Astrocyte of the spinal cord (primary cell): ENCODE results near the gene CD55.
A peak's percentile ranks its signal among the peaks of the same experiment; 100 is the strongest.

Experiments
- DNase-seq: peaks from one replicate; pipeline ENCODE4 v3.0.0; 2011; ENCODE audit warnings: low read depth, low spot score
- H3K4me3 ChIP-seq: 2 replicates; pipeline ENCODE4 v1.5.1; 2011; ENCODE audit warnings: low read depth, mild to moderate bottlenecking, low read length, moderate library complexity
- in situ Hi-C: cut with HindIII; loops from 2 replicates; pipeline ENCODE4 v1.10.0; 2017; ENCODE audit warnings: low sequenced_read_pairs
- TF ChIP-seq, protein P1 (sequence below): IDR thresholded peaks from 2 replicates; pipeline ENCODE4 v1.5.1; 2012; ENCODE audit warnings: low read depth, mild to moderate bottlenecking, low read length, inconsistent platforms

Gene CD55

DNA sequence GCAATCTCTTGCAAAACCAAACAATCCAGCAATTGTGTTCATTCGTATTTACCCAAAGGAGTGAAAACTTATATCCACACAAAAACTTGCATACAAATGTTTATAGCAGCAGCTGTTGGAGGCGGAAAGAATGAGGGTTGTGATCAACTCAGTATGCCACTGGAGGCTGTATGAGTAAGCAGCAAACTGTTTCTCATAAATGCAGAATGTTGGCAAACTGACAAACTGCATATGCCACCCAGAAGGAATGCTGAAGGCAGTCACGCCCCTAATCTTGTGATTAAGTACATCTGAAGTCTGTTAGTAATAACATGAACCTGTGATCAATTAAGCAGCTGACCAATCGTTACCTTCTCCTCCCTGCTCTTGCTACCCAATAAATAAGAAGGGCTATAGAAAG, 72.1 kb downstream of the CD55 start:
- in situ Hi-C loops = no loop called here
- TF ChIP-seq, protein P1, sequence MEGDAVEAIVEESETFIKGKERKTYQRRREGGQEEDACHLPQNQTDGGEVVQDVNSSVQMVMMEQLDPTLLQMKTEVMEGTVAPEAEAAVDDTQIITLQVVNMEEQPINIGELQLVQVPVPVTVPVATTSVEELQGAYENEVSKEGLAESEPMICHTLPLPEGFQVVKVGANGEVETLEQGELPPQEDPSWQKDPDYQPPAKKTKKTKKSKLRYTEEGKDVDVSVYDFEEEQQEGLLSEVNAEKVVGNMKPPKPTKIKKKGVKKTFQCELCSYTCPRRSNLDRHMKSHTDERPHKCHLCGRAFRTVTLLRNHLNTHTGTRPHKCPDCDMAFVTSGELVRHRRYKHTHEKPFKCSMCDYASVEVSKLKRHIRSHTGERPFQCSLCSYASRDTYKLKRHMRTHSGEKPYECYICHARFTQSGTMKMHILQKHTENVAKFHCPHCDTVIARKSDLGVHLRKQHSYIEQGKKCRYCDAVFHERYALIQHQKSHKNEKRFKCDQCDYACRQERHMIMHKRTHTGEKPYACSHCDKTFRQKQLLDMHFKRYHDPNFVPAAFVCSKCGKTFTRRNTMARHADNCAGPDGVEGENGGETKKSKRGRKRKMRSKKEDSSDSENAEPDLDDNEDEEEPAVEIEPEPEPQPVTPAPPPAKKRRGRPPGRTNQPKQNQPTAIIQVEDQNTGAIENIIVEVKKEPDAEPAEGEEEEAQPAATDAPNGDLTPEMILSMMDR = no peak
- DNase-seq = peak; percentile 87
- no peak overlapping the region for H3K4me3 ChIP-seq

DNA sequence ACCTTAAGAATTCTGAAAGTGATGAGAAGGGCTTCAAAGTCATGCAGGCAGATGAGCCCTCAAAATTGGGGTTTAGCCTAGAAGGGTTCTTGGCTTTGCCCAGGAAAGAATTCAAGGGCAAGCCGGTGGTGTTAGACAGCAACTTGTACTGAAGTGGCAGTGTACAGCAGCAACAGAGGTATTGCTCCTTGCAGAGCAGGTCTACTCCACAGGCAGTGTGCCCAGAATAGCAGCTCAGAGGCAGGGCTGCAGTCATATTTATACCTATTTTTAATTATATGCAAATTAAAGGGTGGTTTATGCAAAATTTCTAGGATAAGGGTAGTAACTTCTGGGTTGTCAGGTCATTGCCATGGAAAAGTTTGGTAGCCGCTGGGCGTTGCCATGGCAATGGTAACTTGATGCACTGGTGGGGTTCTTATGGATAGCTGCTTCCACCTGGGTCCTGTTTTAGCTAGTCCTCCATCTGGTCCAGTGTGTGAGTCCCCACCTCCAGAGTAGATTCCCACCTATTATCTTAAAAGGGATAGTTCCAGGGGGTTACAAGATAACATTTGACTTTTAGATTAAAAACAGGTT, 74.8 kb downstream of the CD55 start:
- DNase-seq = no peak
- in situ Hi-C loops = no loop called here
- TF ChIP-seq, protein P1 = no peak
- H3K4me3 ChIP-seq = no peak overlapping the region

DNA sequence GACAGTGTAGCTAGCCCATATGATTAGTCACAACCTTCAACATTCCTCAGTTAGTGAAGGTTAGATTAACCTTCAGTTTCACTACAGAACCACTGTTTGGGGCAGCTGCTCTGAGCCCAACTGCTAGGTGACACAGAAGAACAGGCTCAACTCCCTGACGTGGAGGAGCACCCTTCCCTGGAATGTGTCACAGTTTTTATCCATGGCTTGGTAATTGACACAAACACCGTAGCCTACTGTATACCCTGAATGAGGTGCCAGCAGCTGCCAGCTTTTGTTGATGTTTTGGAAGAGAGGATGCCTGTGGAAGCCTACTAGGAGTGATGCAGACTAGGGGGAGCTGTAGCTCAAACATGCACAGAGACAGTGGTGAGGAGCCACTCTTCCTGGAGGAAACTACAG, 76.0 kb downstream of the CD55 start:
- no peak overlapping the region for H3K4me3 ChIP-seq
- no peak for DNase-seq
- TF ChIP-seq, protein P1 = no peak
- in situ Hi-C loops = no loop called here

DNA sequence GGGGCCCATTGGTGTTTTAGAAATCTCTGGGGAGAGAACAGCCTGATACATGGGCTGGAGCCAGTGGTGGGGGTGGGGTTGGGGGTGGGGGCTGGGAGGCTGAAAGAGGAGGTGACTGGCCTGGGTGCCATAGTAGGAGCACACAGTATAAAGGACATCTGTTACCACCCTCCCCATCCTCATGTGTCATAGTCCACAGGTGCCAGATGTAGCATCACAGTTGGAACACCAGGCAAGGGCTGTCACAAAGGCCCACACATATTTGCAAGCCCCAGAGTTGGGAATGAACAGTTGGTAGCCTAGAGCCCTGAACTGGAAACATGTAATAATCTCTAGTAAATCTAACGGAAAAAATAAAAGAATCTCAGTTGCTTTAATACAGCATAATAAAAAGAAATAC, 77.5 kb downstream of the CD55 start:
- in situ Hi-C loops = no loop called here
- DNase-seq = no peak
- TF ChIP-seq, protein P1 = no peak
- H3K4me3 ChIP-seq = no peak overlapping the region

DNA sequence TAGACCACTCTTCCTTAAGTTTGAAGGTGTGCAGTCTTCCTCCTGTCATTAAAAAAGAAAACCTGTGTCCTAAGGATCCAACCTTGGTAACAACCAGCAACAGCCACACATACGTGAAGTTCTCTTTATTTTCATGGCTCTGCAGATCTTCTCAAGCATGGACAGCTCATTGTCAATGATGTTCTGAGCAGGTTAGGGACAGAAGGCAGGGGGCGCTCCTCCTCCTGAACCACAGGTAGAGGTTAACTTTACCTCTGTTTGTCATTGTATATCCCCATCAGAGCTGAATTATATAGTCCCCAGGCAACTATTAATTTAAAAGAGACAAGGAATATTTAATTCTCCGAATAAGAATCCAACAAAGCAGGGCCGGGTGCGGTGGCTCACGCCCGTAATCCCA, 80.1 kb downstream of the CD55 start:
- TF ChIP-seq, protein P1 = no peak
- no peak for DNase-seq
- no peak overlapping the region for H3K4me3 ChIP-seq
- in situ Hi-C loops = no loop called here

DNA sequence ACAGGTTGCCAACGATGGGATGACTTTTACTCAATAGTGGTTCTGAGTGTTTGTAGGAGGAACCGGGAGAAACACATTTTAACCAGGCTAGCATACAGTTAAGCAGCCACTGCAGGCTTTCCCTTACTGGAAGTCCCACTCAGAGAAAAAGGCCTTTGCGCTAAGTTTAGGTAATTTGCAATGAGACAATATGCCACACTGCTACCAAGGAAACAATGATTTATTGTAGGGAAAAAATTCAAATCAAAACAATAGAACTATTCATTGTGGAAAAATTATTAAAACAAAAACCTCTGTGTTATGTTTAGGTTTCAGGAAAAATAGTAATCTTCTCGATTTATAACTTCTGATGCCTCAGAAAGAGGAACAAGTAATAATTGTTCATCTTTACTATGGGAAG, 81.3 kb downstream of the CD55 start:
- no peak for DNase-seq
- TF ChIP-seq, protein P1 = no peak
- H3K4me3 ChIP-seq = no peak overlapping the region
- in situ Hi-C loops = no loop called here
